Measurements from ENCODE around the gene BACE2. TPM values are rescaled to one million over a fixed set of nuclear protein-coding genes. Genes with fewer than 3 reads are reported as not detected.
"Not testable (repeated sequence)": the region's sequence is repeated elsewhere in the genome, so short reads cannot be mapped to it uniquely, and the experiment has no call there.

Gene BACE2
- polyA plus RNA-seq, 3 donors, result 25.3 to 28.6 (median 27.5) TPM

DNA sequence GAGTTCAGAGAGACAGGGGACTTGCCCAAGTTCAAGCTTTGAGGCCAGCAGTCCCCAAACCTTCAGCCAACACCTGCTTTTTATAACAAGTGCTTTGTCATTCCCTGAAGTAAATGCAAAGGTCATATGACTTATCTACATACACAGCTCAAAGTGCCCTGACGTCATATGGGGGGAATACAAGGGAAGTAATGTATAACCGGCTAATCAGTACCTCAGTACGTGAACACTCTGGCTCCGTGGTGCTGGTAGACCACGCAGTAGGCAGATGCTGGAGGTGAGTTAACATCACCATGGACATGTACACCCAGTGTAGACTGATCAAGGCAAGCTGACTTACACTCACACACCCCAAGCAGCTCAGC is 60.0 kb downstream of the BACE2 start:
- DNase-seq (ENCODE audit: extremely low read depth in 1 of 11, low read depth in 9 of 11, low spot score in 4 of 11), result no peak

DNA sequence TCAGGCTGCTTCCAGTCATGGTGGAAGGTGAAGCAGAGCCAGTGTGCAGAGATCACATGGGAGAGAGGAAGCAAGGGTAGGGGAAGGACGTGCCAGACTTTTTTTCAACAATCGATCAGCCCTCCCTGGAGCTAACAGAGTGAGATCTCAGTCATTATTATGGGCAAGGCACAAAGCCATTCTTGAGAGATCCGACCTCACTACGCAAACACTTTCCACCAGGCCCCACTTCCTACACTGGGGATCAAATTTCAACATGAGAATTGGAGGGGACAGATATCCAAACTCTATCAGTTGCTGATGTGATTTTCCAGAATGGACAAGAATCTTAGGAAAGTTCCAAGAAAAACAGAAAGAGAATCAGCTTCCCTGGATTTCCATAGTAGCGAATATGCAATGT is 60.5 kb downstream of the BACE2 start:
- no peak for DNase-seq (ENCODE audit: extremely low read depth in 1 of 11, low read depth in 9 of 11, low spot score in 4 of 11)

DNA sequence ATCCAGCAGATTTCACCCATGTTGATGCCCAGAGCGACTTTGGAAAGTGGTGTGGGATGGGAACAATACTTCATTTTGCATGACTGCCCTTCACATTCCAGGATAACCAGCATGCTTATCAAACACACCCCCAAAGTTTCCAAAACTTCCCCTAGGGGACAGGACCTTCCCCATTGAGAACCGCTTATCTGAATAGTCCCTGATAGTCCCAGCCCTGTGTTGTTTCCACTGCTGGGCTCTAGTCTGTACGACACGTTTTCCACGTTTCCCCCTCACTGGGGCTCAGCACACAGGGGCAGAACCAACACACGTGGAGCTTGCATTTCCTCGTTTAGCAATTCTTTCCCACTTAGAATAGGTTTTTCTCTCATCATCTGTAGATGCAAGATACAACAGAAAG is 61.0 kb downstream of the BACE2 start:
- DNase-seq (ENCODE audit: extremely low read depth in 1 of 11, low read depth in 9 of 11, low spot score in 4 of 11), result no peak

DNA sequence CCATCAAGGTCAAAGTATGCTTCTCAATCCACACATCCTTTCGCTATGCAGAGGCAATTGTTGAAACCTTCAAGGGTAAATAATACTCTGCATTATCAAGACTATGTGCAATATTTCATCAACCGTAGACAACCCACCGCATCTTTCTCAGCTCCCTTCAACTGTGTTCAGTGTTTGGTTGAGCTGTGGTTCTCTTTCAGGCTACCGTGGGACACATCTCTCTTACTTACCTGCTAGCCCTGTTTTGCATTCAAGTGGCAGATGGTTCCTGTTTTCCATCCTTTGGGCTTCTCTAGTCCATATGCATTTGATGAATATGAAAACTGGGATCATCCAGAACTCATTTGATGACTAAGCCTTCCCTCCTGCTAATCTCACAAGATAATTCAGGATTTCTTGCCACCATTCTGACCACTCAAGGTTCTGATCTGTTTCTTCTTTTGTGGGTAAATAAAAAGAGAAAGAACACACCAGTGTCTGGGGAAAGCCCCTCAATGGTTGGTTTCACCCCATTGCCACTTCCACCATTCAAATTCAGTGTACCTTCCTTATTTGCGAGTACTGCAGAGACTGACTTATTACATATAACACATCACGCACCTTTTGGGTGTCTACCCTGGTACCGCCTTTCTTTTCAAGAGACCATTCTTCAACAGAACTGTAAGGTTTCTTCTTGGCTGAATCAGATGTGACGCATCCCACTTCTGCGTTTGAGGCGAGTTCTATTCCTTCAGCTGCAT is 61.7 kb downstream of the BACE2 start:
- DNase-seq (ENCODE audit: extremely low read depth in 1 of 11, low read depth in 9 of 11, low spot score in 4 of 11), result no peak

DNA sequence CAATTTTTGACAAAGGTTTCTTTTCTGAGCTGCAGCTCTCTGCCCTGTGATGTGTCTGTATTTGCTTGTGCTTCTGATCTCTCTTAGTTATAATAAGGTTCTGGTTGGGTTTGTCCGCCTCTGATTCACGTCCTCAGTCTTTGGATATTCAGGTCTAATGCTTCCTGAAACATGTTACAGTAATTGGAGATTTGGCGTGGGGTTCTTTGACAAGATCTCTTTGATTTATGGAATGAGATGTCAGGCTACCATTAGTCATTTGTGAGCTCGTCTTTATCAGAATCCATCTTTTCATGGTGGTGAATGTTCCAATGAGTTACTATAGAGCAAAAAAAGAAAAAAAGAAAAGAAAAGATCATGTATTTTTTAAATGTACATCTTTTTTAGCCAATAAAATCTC is 62.5 kb downstream of the BACE2 start:
- no peak for DNase-seq (ENCODE audit: extremely low read depth in 1 of 11, low read depth in 9 of 11, low spot score in 4 of 11)

DNA sequence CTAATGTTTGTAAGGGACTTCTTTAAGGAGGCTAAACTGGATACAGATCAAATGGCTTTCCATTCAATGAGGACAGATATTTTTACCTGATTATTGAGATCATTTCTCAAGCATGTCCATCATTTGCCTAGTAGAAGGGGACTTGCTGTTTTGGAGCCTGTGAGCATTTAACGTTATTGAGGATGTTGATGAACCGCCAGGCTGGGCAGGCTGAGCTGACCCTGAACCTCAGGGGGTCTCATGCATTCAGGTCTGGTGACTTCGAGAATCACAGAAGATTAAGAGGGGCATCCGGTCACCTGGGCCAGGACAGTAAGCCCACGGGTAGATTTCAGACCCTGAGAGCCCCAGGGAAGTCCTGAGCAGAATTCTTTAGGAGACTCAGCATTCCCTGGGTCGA is 63.1 kb downstream of the BACE2 start:
- DNase-seq (ENCODE audit: extremely low read depth in 1 of 11, low read depth in 9 of 11, low spot score in 4 of 11), result no peak

DNA sequence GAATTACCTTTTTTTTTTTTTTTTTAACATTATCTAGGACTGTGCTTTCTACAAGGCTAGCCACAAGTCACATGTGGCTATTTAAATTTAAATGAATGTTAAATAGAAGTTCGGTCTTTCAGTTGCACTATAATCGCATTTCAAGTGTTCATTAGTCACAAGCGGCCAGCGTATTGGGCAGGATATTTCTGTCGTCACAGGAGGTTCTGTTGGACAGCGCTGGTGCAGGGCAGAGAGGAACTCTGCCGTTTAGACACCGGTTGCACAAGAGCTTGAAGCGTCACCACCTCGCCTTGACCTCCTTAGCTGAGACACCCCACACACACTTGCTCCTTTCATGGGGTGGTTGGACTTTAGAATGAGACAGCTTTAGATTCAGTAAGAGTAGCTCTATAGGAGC is 64.1 kb downstream of the BACE2 start:
- DNase-seq (ENCODE audit: extremely low read depth in 1 of 11, low read depth in 9 of 11, low spot score in 4 of 11), result no peak

DNA sequence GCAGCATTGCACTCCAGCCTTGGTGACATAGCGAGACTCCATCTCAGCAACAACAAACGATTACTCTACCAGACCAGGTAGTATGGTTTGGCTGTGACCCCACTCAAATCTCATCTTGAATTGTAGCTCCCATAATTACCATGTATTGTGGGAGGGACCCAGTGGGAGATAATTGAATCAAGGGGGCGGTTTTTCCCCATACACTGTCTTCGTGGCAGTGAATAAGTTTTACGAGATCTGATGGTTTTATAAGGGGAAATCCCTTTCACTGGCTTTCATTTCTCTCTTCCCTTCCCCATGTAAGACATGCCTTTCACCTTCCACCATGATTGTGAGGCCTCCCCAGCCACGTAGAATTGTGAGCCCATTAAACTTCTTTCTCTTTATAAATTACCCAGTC is 66.0 kb downstream of the BACE2 start:
- DNase-seq (ENCODE audit: extremely low read depth in 1 of 11, low read depth in 9 of 11, low spot score in 4 of 11), result no peak

DNA sequence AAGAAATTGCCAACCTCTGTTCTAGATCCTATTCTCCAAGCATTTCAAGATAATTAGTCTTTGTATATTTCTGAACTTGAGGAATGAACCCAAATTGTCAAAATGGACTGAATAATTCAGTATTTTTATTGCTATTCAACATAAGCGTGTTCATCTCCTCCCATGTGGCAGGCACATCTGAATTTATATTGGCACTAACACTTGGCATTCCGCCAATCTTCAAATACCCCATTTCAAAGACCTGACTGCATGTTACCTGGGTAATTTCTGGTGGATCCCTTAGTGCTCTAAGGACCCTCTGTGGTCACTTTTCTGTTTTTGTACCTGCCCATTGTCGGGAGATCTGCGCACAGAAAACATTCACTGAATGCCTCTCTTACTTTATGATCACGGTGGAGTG is 66.6 kb downstream of the BACE2 start:
- no peak for DNase-seq (ENCODE audit: extremely low read depth in 1 of 11, low read depth in 9 of 11, low spot score in 4 of 11)

DNA sequence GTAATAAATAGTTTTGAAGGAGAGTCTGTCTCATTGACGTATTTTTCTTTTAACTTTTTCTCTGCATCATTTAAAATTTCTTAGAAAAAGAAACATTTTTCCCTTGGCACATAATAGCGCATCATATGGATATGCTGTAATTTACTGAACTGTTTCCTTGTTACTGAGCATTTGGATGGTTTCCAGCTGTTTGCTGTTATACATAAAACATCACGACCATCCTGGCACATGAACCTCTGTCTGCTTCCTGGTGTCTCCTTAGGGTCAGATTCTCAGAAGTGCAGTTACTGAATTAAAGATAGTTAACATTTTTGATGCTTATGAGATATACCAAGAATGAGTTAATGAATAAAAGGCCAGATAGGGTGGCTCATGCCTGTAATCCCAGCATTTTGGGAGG is 67.2 kb downstream of the BACE2 start:
- DNase-seq (ENCODE audit: extremely low read depth in 1 of 11, low read depth in 9 of 11, low spot score in 4 of 11), result no peak

DNA sequence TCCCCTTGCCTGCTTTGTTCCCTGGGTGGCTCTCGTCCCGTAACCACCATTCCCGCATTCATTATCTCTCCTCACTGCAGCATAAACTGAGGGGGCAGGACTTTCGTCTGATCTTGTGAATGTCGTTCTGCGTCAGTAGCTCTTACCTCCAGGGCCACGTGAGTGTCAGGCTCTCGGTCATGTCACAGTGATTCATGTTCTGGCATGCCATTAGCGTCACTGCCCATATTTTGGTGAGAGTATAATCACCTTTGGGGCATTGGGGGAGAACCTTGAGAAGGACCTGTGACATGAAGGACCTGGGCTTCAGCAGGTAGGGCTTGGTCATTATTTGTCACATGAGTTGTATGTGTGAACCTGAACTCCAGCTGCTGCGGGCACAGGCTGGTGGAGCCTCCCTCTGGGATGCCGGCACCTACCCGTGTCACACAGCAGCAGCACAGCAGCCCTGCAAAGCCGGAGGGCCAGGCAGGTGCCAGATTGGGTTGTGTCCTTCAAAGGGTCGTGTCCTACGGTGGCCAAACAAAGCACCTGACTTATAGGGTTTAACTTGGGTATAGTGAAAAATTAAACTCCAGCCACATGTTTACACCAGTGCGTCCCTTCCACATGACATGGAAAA is 68.5 kb downstream of the BACE2 start:
- peak in 1 of 11 donors; percentile 41 for DNase-seq (ENCODE audit: extremely low read depth in 1 of 11, low read depth in 9 of 11, low spot score in 4 of 11)

DNA sequence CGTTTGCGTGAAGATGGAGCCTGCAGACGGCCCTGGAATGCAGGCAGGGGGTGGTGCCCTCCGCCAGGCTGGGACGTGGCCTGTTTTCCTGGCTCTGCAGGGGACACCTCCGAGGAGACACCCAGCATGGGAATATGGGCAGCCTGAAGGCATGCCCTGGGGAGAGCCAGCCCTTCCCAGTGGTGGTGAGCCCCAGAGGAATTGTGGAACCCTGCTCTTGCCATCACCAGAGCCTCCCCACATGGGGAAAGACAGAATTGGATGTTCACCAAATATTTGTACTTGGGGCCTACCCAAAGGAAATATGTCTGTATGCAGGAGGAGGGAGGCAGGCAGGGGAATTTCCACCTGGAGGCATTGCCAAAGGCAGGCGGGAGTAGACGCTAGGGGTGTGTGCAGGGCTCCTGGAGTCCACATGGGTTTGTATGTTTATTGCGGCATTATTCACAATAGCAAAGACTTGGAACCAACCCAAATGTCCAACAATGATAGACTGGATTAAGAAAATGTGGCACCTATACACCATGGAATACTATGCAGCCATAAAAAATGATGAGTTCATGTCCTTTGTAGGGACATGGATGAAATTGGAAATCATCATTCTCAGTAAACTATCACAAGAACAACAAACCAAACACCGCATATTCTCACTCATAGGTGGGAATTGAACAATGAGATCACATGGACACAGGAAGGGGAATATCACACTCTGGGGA is 70.3 kb downstream of the BACE2 start:
- DNase-seq (ENCODE audit: extremely low read depth in 1 of 11, low read depth in 9 of 11, low spot score in 4 of 11), result not testable (repeated sequence)

DNA sequence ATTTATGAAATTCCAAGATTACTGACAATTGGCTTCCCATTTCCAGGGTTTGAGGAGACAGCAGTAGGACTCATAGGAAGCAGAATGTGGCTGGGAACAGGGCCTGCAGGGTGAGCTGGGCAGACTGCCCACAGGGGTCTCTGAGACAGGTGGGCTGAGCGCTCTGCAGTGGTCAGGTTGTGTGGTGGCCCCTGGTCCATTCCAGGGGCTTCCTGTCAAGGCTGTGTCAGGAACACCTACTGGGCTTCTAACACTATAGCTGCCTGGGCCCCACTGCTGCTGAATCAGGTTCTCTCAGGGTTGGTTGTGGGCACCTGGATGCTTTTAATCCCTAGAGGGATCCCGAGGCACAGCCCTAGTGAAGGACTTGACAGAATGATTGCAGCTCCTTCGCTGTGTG is 72.1 kb downstream of the BACE2 start:
- no peak for DNase-seq (ENCODE audit: extremely low read depth in 1 of 11, low read depth in 9 of 11, low spot score in 4 of 11)

DNA sequence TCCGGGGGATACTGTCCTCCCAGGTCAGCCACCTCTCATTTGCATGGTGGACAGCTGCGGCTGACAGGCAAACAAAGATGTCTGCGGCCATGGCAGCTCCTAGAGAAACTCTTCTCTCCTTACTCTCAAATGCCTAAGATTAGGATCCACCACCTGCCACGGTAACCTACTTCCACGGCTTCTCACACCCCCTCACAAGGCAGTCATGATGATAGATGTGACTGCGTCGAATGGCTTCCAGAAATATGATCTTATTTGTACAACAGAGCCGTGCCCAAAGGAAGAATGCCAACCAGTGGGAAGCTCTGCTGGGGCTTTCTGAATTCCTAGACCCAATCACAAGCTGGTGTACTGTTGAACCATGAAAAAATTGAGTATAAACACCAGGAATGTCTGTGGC is 73.4 kb downstream of the BACE2 start:
- DNase-seq (ENCODE audit: extremely low read depth in 1 of 11, low read depth in 9 of 11, low spot score in 4 of 11), result peak in 3 of 11 donors; percentile 33 to 50 (median 44)

DNA sequence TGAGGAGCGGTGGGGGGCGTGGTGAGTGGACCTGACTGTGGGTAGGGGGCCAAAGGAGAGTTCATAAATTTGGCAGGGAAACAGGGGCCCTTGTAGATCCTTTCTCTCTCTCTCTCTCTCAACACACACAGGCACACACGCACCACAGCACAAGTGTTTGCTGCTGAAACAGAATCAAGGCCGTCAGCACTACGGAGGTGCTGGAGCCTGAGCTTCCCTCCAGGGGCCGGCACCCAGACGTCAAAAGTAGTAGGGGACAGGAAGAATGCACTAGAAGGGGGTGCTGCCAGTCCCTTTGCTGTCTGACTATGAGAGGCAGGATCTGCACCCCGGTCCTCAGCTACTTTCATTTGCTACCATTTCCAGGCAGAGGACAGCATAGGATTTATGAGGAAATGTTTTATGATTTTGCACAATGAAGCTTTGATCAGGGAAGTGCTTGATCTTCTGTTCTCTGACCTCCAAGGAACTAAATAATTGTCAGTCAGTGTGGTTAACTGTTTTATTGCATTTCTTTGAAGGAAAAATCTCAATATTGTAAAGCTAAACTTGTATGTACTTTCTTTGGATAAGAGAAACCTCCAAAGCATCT is 74.4 kb downstream of the BACE2 start:
- no peak for DNase-seq (ENCODE audit: extremely low read depth in 1 of 11, low read depth in 9 of 11, low spot score in 4 of 11)

DNA sequence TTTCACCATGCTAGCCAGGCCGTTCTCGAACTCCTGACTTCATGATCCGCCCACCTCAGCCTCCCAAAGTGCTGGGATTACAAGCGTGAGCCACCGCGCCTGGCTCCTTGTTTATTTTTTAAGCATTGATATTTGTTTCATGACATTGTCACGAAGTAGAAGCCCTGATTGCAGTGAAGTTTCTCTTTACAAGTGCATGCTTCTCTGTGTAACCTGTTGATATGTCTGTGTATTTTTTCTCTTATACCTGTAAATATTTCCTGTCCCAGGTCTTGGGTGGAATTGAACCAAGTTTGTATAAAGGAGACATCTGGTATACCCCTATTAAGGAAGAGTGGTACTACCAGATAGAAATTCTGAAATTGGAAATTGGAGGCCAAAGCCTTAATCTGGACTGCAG is 75.1 kb downstream of the BACE2 start:
- DNase-seq (ENCODE audit: extremely low read depth in 1 of 11, low read depth in 9 of 11, low spot score in 4 of 11), result no peak

DNA sequence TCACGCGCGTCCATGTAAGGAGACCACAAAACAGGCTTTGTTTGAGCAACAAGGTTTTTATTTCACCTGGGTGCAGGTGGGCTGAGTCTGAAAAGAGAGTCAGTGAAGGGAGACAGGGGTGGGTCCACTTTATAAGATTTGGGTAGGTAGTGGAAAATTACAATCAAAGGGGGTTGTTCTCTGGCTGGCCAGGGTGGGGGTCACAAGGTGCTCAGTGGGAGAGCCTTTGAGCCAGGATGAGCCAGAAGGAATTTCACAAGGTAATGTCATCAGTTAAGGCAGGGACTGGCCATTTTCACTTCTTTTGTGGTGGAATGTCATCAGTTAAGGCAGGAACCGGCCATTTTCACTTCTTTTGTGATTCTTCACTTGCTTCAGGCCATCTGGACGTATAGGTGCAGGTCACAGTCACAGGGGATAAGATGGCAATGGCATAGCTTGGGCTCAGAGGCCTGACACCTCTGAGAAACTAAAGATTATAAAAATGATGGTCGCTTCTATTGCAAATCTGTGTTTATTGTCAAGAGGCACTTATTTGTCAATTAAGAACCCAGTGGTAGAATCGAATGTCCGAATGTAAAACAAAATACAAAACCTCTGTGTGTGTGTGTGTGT is 76.4 kb downstream of the BACE2 start:
- not testable (repeated sequence) for DNase-seq (ENCODE audit: extremely low read depth in 1 of 11, low read depth in 9 of 11, low spot score in 4 of 11)

DNA sequence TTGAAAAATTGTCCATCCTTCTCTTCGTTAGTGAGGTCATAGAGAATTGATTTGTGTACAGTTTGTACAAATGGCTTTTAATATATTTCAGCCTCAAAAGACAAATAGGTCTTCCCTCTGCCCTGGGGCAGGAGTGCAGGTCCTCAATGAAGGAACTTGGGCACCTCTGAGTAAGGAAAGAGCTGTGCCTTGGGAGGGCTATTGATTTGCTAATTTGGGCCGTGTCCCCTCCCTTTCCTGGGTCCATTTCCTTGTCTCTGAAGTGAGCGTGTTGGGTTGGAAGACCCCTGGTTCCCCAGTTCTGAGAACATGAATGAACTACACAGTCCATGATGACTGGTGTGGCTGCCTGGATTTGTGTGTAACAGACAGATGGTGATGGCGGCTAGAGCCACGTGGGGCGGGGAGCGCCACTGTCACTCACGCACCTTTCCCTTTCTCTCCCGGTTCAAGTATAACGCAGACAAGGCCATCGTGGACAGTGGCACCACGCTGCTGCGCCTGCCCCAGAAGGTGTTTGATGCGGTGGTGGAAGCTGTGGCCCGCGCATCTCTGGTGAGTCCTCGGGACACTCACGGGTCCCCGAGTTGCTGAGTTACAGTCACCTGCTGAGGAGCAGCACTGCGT is 77.7 kb downstream of the BACE2 start:
- no peak for DNase-seq (ENCODE audit: extremely low read depth in 1 of 11, low read depth in 9 of 11, low spot score in 4 of 11)

DNA sequence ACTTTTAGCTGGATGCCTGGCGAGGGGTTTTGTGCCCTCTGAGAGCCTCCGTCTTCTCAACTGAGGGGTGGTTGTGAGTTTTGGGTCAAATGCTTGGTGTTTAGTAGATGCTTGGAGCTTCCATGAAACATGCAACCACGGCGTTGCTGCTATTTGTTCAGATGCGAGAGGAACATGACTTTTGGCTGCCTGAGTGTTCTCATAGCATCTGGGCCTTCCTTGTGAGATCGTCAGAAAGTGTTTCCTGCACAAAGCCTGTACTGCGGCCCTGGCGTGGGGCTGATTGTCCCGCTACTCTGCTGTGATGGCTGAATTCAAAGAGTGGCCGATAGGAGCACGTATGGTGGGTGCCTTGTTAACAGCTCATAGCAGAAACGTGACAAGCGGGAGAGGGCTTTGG is 78.8 kb downstream of the BACE2 start:
- no peak for DNase-seq (ENCODE audit: extremely low read depth in 1 of 11, low read depth in 9 of 11, low spot score in 4 of 11)

Measured in renal cortex interstitium (tissue), 11 donors.